B cell (primary cell): Measurements from ENCODE around the gene PLA2G3. TPM values are rescaled to one million over a fixed set of nuclear protein-coding genes. Genes with fewer than 3 reads are reported as not detected.
"Not testable (repeated sequence)": the region's sequence is repeated elsewhere in the genome, so short reads cannot be mapped to it uniquely, and the experiment has no call there.

Experiments used
- ATAC-seq: fragments of 200-7000 bp; cut with Tn5 transposase; one replicate; pipeline ENCODE4 v1.10.0; 2021; ENCODE audit warnings: low read depth, mild to moderate bottlenecking, moderate number of reproducible peaks, moderate library complexity
- CTCF ChIA-PET: fragments of 350-600 bp; sonication (Branson Sonifier 250); formaldehyde crosslinking; loops from one replicate; lab custom pipeline; 2021; ENCODE audit warnings: antibody characterized with exemption, inconsistent platforms; lab: Charles Lee
- POLR2A ChIA-PET: fragments of 350-600 bp; sonication (Branson Sonifier 250); formaldehyde crosslinking; loops from one replicate; lab custom pipeline; 2021; ENCODE audit warnings: antibody characterized with exemption; lab: Charles Lee
- DNase-seq: peaks from one replicate; pipeline ENCODE4 v3.0.0; 2013
- H2AFZ ChIP-seq: 2 replicates; pipeline ENCODE4 v1.6.1; 2012; ENCODE audit warnings: mild to moderate bottlenecking, low read depth, low read length; ENCODE audit not compliant: insufficient read depth, poor library complexity, severe bottlenecking
- H3K27ac ChIP-seq, 2 donors: 1 replicate in 1 of 2; 2 replicates in 1 of 2; pipeline ENCODE4 v1.5.1; 2012 to 2013; ENCODE audit warnings: low read length in 2 of 2, mild to moderate bottlenecking in 2 of 2, moderate library complexity in 1 of 2
- H3K27me3 ChIP-seq, 4 experiments: fragments of 200-600 bp in 1 of 4; sonication (generic) in 1 of 4; replicated peaks in 1 of 4; 1 replicate in 2 of 4; 2 replicates in 2 of 4; pipeline versions ENCODE4 v1.6.1 to v1.7.0; 2013 to 2016; ENCODE audit warnings: low read length in 3 of 4, mild to moderate bottlenecking in 2 of 4, mixed read lengths in 1 of 4, moderate library complexity in 1 of 4; ENCODE audit not compliant: insufficient read depth in 4 of 4, control insufficient read depth in 3 of 4; ENCODE audit errors: control extremely low read depth in 1 of 4
- H3K36me3 ChIP-seq, 2 experiments: replicated peaks in 1 of 2; 1 replicate in 1 of 2; 2 replicates in 1 of 2; pipeline versions ENCODE4 v1.6.1 to v1.7.1; 2013; ENCODE audit warnings: low read length in 1 of 2; ENCODE audit not compliant: insufficient read depth in 2 of 2, control insufficient read depth in 1 of 2; ENCODE audit errors: control extremely low read depth in 1 of 2, extremely low read depth in 1 of 2
- H3K4me1 ChIP-seq, 2 donors: fragments of 200-600 bp in 1 of 2; sonication (generic) in 1 of 2; 1 replicate in 1 of 2; 2 replicates in 1 of 2; pipeline versions ENCODE4 v1.5.1 to v1.6.1; 2013 to 2017; ENCODE audit warnings: low read length in 2 of 2; ENCODE audit not compliant: control insufficient read depth in 2 of 2, insufficient read depth in 2 of 2
- H3K4me2 ChIP-seq: replicated peaks from 2 replicates; pipeline ENCODE3; 2012; ENCODE audit warnings: mild to moderate bottlenecking, low read depth, low read length; ENCODE audit not compliant: poor library complexity, severe bottlenecking
- H3K4me3 ChIP-seq, 5 experiments: fragments of 200-600 bp in 1 of 5; sonication (generic) in 1 of 5; 1 replicate in 3 of 5; 2 replicates in 2 of 5; pipeline versions ENCODE4 v1.5.1 to v1.7.0; 2011 to 2016; ENCODE audit warnings: low read length in 4 of 5, mild to moderate bottlenecking in 4 of 5, low read depth in 2 of 5, control low read depth in 1 of 5, moderate library complexity in 1 of 5; ENCODE audit not compliant: insufficient read depth in 1 of 5; ENCODE audit errors: control extremely low read depth in 1 of 5, extremely low read depth in 1 of 5
- H3K79me2 ChIP-seq: fragments of 200-600 bp; sonication (generic); one replicate; pipeline ENCODE4 v1.6.0; 2016; ENCODE audit warnings: low read length; ENCODE audit not compliant: control insufficient read depth, insufficient read depth
- H3K9ac ChIP-seq: fragments of 200-600 bp; sonication (generic); 2 replicates; pipeline ENCODE4 v1.6.1; 2017; ENCODE audit warnings: mild to moderate bottlenecking, low read length, moderate library complexity
- H3K9me3 ChIP-seq, 3 donors: one replicate each; pipeline versions ENCODE4 v1.6.1 to v1.7.1; 2013; ENCODE audit warnings: low read length in 2 of 3; ENCODE audit not compliant: control insufficient read depth in 2 of 3, insufficient read depth in 1 of 3; ENCODE audit errors: control extremely low read depth in 1 of 3
- H4K20me1 ChIP-seq: 2 replicates; pipeline ENCODE4 v1.6.0; 2012; ENCODE audit warnings: mild to moderate bottlenecking, low read length; ENCODE audit not compliant: insufficient read depth, control insufficient read depth, poor library complexity, severe bottlenecking
- H3K27ac Mint-ChIP-seq: one replicate; pipeline ENCODE4 v1.8.0; 2021; ENCODE audit warnings: mixed read lengths
- H3K27me3 Mint-ChIP-seq: one replicate; pipeline ENCODE4 v1.8.0; 2021; ENCODE audit warnings: mixed read lengths
- H3K4me1 Mint-ChIP-seq: one replicate; pipeline ENCODE4 v1.8.0; 2021; ENCODE audit warnings: mixed read lengths
- H3K4me3 Mint-ChIP-seq: one replicate; pipeline ENCODE4 v1.8.0; 2021; ENCODE audit warnings: mixed read lengths
- H3K9me3 Mint-ChIP-seq: one replicate; pipeline ENCODE4 v1.8.0; 2022; ENCODE audit warnings: mixed read lengths; ENCODE audit not compliant: insufficient read depth
- CTCF ChIP-seq: fragments of 200-600 bp; IDR thresholded peaks from one replicate; pipeline ENCODE4 v1.8.0; 2022; ENCODE audit warnings: antibody characterized with exemption, mild to moderate bottlenecking
- EZH2 ChIP-seq: IDR thresholded peaks from 2 replicates; pipeline ENCODE4 v1.6.1; 2012; ENCODE audit warnings: borderline replicate concordance, low read depth, mild to moderate bottlenecking, moderate library complexity, low read length; ENCODE audit not compliant: insufficient read depth, poor library complexity, severe bottlenecking
- WGBS: methylation state at CpG from one replicate; pipeline ENCODE4 v1.1.5; 2013; ENCODE audit warnings: missing lambda C conversion rate; ENCODE audit not compliant: insufficient coverage; 5-methylcytosine and 5-hydroxymethylcytosine counted together
- intact Hi-C: fragments of 100-400 bp; cut with micrococcal nuclease; formaldehyde crosslinking; loops from one replicate; pipeline ENCODE4 v1.10.0; 2022
- polyA plus RNA-seq: library from polyadenylated mRNA; depleted of rRNA; stranded (reverse); fragments of >200 nt; gene quantifications from 2 replicates; pipeline ENCODE4 v1.2.3, GENCODE V29; 2012
- total RNA-seq, 2 donors: library from RNA; stranded (reverse); fragments of 120-200 nt in 1 of 2; gene quantifications; 1 replicate in 1 of 2; 2 replicates in 1 of 2; pipeline versions ENCODE4 v1.2.3 to v1.2.4, GENCODE V29; 2013 to 2022

PLA2G3 gene
- total and polyA plus RNA-seq, 2 donors (not counting 1 experiment from before 2014, with no cell fraction given) = not detected

GRCh38 chr22:31118046-31118820 is 22.1 kb downstream of the PLA2G3 start:
- Histone ChIP-seq H3K4me3 (no peak overlapping the region), H2AFZ (no peak overlapping the region), H3K9ac (no peak overlapping the region), H3K4me1 (no peaks in the 10 kb centered on the region), H4K20me1 (no peaks in the 10 kb centered on the region), H3K36me3 (no peaks in the 10 kb centered on the region), H3K79me2 (no peaks in the 10 kb centered on the region), H3K27ac (no peak overlapping the region), H3K4me2 (no peak overlapping the region), H3K9me3 (no peaks in the 10 kb centered on the region), H3K27me3 (no peaks in the 10 kb centered on the region)
- TF ChIP-seq CTCF (no peak), EZH2 (no peak)
- no peak overlapping the region for H3K4me3 Mint-ChIP-seq
- WGBS = 91% methylated on average over 3 of the region's 3 CpGs
- ChIA-PET CTCF (no interaction called here), POLR2A (no interaction called here)
- no peaks in the 10 kb centered on the region for H3K4me1 Mint-ChIP-seq
- ATAC-seq (no peak), DNase-seq (no peak)
- H3K9me3 Mint-ChIP-seq = no peaks in the 10 kb centered on the region
- H3K27ac Mint-ChIP-seq = no peak overlapping the region
- intact Hi-C loops = no loop called here
- H3K27me3 Mint-ChIP-seq = no peaks in the 10 kb centered on the region

GRCh38 chr22:31112547-31113091 is 27.7 kb downstream of the PLA2G3 start:
- H3K27ac ChIP-seq, H3K4me1 ChIP-seq, H3K27ac Mint-ChIP-seq, H3K27me3 Mint-ChIP-seq, POLR2A ChIA-PET, H3K9me3 Mint-ChIP-seq, H3K4me2 ChIP-seq, H3K4me1 Mint-ChIP-seq, H3K4me3 ChIP-seq, intact Hi-C loops, H3K27me3 ChIP-seq, H3K36me3 ChIP-seq, CTCF ChIA-PET, H4K20me1 ChIP-seq, H2AFZ ChIP-seq, H3K9ac ChIP-seq, ATAC-seq, H3K9me3 ChIP-seq, H3K79me2 ChIP-seq, H3K4me3 Mint-ChIP-seq, DNase-seq: not testable (repeated sequence)
- WGBS = 98% methylated on average over 5 of the region's 7 CpGs
